Limb (tissue), 2 donors: ENCODE measurements around the gene OR5AU1.
A peak's percentile ranks its signal among the peaks of the same experiment; 100 is the strongest.

Source experiments
- DNase-seq, 2 donors: peaks; one replicate each; pipeline ENCODE4 v3.0.0-alpha.2; 2016; ENCODE audit errors: extremely low spot score in 2 of 2

OR5AU1 gene

DNA sequence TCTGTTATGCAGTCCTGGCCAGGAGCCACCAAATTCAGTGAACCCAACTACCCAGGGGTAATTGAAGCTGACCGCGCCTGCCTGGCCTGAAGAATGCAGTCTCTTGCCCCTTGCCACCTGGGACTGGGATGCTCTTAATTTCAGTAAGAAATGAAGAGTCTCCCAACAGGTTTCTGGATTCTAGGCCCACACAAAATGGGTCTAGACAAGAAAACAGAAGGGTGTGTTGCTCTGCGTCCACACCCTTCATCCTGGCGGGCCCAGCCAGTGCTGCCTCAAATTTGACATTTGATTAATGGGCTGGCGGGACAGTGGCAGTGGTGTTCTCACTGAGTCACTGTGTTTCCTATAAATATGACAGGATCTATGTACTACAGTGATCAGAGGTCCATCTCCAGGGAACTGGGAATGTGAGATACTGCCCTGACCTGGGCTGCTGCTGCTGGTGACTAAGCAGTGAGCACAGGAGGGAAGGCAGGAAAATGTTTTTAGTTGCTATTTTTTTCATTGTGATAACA is 48.5 kb downstream of the OR5AU1 start:
- no peak for DNase-seq

DNA sequence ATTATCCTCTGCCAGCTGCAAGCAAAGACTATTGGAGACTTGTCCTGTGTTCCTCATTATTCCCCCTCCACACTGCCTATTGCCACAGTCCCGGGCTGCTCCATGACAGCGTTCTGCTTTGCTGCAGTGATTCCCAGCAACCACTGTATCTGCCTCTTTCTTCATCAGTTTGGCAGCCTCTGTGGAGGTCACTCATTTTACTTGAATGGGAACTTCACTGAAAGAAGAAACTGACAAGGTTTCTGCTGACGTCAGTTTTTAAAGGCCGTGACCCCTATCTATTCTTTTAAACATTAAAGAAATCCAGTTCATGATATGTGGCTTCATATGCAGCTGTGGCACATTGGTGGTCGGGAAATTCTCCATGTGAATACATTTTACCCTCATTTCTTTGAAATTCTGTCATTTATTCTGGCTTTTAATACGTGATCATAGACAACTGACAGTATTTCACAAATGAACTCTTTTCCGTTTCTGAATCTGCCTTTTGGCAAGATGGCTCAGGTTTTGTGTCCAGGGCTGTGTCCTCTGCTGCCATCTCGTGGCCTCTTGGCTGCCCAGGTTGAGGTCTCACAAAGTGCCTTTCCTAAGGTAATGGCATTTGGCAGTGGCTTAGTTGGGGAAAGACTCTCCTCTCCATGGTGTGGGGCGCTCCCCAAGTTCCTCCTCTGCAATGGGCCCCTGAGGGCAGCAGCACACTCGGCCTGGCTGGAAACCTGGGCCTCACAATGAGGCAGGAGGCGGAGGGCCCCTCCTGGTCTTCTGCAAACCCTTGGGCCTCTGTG is 49.2 kb downstream of the OR5AU1 start:
- DNase-seq = peak; percentile 84 to 89

DNA sequence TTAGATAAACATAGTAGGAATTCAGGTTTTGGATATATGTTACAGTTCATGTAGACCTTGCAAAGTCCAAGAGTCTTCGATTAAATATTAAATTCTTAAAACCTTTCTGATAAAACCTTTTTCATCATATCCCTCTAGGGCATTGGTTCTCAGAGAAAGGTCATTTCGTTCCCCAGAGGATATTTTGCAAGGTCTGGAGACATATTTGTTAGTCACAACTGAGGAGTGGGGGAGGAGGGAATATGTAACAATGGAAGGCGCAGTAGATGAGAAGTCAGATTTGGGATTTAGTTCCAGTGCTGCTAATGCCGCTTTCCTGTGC is 49.7 kb downstream of the OR5AU1 start:
- no peak for DNase-seq

DNA sequence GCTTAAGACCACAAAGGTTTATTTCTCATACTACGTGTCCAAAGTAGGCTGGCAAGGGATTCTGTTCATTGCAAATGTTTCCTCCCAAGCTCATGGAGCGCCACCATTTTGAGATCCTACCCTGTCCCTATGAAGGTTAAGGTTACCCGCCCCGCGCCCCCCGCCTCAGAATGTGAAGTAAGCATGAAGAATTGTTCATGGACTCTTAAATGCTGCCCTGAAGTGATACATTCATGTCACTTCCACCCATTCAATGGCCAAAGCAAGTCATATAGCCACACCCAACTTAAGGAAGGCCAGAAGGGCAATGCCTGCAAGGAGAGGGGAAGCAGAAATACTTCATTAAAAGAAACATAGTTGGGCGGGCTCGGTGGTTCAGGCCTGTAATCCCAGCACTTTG is 50.8 kb downstream of the OR5AU1 start:
- DNase-seq = no peak
